HG03521 (cell line): ENCODE results near the gene TXNRD2.
"Not testable (repeated sequence)": the region's sequence is repeated elsewhere in the genome, so short reads cannot be mapped to it uniquely, and the experiment has no call there.

Experiments
- ATAC-seq: cut with Tn5 transposase; IDR thresholded peaks from one replicate; pipeline ENCODE4 v1.9.1; 2021; ENCODE audit warnings: mild to moderate bottlenecking, moderate library complexity; ENCODE audit not compliant: unreplicated experiment

Gene TXNRD2

DNA sequence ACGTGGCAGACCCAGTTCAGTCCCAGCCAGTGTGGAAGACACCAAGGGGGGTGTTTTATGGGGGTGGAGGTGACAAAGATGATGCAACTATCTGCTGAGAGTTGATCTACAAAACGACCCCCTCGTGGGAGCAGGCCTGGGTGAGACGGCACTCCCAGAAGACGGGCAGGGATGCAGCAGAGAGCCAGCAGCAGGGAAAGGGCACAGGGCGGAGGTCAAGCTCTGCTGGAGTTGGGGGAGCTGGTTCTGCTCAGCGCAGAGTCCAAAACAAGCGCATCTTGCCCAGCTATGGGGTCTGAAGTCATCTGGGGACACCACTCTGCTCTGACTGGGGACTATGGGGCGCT lies 90.9 kb downstream of the TXNRD2 start:
- ATAC-seq = no peak

GRCh38 chr22:19849835-19850762 lies 91.5 kb downstream of the TXNRD2 start:
- ATAC-seq = no peak

DNA sequence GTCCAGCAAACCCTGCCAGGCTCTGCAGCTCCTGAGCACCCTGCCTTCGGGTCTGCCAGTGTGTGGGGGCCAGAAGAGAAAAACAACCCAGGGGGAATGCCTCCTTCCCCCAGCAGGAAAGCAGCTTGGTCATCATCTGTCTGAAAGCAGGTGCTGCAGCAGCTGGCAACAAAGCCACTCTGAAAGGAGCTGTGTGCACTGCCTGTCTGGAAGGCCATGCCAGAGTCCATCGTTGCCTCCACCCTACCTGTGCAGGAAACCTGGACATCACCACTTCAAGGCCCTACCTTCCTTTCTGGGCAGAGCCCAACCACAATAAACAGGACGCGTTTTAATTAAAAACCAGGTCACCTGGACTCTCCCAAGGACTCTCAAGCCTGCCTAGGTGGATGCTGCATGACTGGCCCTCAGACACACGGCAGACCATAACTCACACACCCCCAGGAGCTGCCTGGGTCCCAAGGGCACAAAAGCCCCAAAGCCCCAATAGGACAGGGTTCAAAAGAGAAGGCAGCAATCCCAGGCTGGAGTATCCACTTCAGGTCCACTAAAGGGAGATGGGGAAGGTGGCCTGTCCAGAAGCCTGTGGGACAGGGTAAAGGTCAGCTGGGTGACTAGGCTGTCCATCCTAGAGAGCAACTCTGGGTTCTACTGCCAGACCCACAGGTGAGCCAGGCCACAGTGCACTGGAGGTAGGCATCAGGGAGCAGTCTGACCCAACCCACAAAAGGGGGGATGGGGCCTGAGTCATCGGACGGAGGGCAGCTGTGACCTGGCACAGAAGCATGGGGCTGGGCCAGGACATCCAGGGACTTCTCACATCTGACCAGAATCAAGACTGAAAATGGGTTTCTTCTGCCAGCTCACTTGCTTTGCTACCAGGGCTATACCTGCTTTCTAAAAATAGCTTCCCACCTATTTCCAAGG lies 93.1 kb downstream of the TXNRD2 start:
- no peak for ATAC-seq

- ATAC-seq = no peak
Measured at GRCh38 chr22:19847345-19847632, 94.3 kb downstream of the TXNRD2 start.

GRCh38 chr22:19846620-19847344 lies 94.8 kb downstream of the TXNRD2 start:
- no peak for ATAC-seq

GRCh38 chr22:19845054-19845722 lies 96.4 kb downstream of the TXNRD2 start:
- no peak for ATAC-seq

DNA sequence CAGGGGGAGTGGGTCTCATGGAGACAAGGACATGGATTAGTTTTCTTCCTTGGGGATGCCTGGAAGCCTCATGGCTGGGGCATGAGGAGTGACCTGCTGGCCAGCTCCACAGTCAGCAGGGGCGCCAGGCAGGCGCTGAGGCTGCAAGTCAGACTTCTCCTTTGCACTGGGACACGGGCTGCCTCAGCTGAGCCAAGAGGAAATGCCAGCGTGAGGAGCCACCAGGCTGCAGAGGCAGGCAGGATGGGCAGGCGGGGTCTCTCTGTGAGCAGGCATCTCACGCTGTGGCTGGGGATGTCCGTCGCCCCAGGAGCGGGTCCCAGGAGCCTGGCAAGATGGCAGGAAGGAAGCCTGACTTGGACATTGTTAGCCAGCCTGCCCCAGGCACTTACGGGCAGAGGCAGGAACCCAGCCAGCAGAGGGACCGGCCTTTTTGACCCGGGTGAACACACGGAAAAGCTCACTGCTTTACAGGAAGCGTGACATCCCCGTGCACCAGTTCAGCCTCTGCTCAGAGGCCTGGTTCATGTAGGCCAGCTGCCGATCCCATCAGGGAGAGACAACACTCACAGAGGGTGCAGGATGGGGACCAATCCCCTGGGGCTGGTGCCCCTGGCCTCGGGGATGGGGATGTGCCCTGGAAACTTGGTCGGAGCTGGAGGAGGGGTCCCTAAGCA lies 97.1 kb downstream of the TXNRD2 start:
- no peak for ATAC-seq

GRCh38 chr22:19843857-19844376 lies 97.7 kb downstream of the TXNRD2 start:
- ATAC-seq = no peak

DNA sequence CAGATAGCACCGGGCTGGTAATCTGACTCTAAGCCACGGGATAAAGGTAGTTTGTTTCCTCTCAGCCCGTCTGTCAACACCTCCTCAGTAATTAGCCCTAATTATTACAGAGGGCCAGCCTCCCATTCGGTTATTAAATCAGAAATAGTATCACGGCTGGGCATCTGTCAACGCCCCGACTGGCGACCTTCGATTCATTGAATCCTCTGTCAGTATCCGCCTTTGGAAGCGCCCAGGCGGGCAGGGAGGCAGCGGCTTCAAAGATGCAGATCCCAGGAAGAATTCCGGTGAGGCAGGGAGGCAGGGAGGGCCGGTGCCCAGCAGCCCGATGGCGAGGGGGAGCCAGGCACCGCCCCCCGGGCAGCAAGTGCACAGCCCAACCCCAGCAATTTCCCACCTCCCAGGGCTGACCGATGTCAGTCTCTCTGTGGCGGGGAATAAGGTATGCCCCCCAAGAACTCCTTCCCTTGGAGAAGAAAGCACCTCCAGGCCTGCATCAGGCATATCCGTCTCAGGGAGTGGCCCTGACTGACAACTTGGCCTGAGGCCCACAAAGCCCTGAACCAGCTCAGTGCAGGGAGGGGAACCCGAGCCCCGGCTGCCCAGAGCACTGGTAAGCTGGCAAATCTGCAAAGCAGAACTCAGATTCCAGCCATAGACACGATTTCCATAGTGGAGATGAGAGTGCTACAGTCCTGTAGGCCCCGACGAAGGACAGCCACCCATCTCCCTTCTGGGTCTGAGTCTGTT lies 98.3 kb downstream of the TXNRD2 start:
- ATAC-seq = no peak

DNA sequence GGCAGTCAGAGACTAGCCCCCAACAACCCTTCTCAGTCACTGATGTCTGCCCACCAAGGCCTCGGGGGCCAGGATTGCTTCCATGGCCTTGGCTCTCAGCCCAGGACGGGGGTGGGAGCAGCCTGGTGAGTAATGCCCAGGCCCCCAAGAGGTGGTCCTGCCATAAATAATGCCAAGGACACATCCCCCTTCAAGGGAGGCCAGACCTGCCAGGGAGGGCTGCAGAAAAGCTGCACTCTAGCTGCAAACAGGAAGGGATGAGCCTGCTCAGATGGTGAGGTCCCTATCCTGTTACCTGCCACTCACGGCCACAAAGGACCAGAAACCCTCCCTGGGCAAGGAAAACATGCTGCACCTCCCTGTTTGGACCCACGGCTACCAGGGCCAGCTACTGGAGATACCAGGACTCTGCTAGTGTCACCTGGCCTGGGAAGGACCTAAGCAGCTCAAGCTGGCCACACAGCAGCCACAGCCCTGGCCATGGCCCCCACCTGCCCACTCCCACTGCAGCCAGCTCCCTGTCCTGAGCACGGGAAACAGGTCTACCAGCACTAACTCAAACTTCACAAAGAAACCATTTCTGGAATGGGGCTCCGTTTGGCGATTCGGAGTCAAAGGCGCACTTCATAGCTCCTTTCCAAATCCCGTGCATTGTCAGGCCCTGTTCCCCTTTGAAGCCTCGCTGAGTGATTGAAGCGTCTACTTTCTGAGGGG lies 99.1 kb downstream of the TXNRD2 start:
- no peak for ATAC-seq

- ATAC-seq = no peak
Measured at GRCh38 chr22:19841641-19842392, 99.8 kb downstream of the TXNRD2 start.

DNA sequence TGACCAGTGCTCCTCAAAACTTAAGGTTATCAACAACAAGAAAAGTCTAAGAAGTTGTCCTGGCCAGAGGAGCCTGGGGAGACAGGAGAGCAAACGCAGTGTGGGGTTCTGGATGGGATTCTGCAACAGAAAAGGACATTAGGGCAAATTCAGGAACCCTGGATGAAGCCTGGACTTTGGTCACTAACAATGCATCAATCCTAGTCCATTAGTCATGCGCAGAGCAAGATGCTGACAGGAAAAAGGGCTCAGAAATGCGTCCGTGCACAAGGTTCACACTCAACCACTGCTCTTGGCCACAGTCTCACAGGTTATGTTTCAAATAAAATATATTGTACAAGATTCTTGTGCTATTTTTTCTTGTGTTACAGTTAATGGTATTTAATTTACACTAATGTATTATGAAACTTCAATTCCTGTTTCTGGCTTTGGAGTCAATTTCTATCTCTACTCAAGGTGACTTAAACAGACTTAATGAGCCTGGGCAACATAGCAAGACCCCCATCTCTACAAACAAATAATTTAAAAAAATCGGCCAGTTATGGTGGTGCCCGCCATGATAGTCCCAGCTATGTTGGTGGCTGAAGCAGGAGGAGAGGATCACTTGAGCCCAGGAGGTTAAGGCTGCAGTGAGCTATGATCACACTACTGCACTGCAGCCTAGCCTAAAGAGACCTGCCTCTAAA lies 100.5 kb downstream of the TXNRD2 start:
- no peak for ATAC-seq

GRCh38 chr22:19840059-19840458 lies 101.6 kb downstream of the TXNRD2 start:
- no peak for ATAC-seq

- ATAC-seq = no peak
Measured at GRCh38 chr22:19837915-19838314, 103.7 kb downstream of the TXNRD2 start.

- no peak for ATAC-seq
Measured at GRCh38 chr22:19836512-19836911, 105.1 kb downstream of the TXNRD2 start.

GRCh38 chr22:19834599-19834998 lies 107.0 kb downstream of the TXNRD2 start:
- ATAC-seq = no peak

DNA sequence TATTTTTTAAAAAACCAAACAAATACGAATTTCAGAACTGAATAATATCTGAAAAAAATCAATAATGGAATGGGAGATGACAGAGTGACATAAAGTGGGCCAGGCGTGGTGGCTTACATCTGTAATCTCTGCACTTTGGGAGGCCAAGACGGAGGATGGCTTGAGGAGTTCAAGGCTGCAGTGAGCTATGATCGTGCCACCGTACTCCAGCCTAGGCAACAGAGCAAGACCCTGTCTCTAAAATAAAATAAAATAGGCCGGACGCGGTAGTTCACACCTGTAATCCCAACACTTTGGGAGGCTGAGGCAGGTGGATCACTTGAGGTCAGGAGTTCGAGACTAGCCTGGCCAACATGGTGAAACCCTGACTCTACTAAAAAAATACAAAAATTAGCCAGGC lies 108.3 kb downstream of the TXNRD2 start:
- not testable (repeated sequence) for ATAC-seq
